HFFc6 (cell line): ENCODE data around the gene IFIT1. TPM values are rescaled to one million over a fixed set of nuclear protein-coding genes. Genes with fewer than 3 reads are reported as not detected.

Experiments
- DNase-seq: peaks from one replicate; pipeline ENCODE4 v3.0.0-alpha.2; 2018
- H3K27ac Mint-ChIP-seq: 2 replicates; pipeline ENCODE4 v1.8.0; 2020; ENCODE audit warnings: mild to moderate bottlenecking, mixed read lengths
- H3K27me3 Mint-ChIP-seq: 2 replicates; pipeline ENCODE4 v1.8.0; 2021; ENCODE audit warnings: mild to moderate bottlenecking, moderate library complexity, mixed read lengths; ENCODE audit not compliant: insufficient read depth
- H3K36me3 Mint-ChIP-seq: 2 replicates; pipeline ENCODE4 v1.8.0; 2021; ENCODE audit warnings: low read depth, mixed read lengths
- H3K4me1 Mint-ChIP-seq: 2 replicates; pipeline ENCODE4 v1.8.0; 2020; ENCODE audit warnings: low read depth, mixed read lengths
- H3K4me3 Mint-ChIP-seq: 2 replicates; pipeline ENCODE4 v1.8.0; 2020; ENCODE audit warnings: mild to moderate bottlenecking, moderate library complexity, mixed read lengths
- H3K9me3 Mint-ChIP-seq: 2 replicates; pipeline ENCODE4 v1.8.0; 2020; ENCODE audit warnings: mild to moderate bottlenecking, mixed read lengths
- total RNA-seq, 6 experiments: library from RNA; stranded (reverse); fragmentation: NEBNext Ultra II Directional; extraction: Animal tissue kit (Norgen Biotek cat#: 25700); gene quantifications; 2 replicates in 1 of 6; 3 replicates in 5 of 6; pipeline ENCODE4 v1.2.3, GENCODE V29; 2021
- TF ChIP-seq, protein P1 (sequence below): fragments of 200-600 bp; sonication (generic); IDR thresholded peaks from 2 replicates; pipeline ENCODE4 v1.5.0; 2021; ENCODE audit warnings: antibody characterized with exemption, mild to moderate bottlenecking

The IFIT1 gene
- total RNA-seq, 6 experiments from 2014 or later: 35.7 to 52.5 (median 49.1) TPM

DNA sequence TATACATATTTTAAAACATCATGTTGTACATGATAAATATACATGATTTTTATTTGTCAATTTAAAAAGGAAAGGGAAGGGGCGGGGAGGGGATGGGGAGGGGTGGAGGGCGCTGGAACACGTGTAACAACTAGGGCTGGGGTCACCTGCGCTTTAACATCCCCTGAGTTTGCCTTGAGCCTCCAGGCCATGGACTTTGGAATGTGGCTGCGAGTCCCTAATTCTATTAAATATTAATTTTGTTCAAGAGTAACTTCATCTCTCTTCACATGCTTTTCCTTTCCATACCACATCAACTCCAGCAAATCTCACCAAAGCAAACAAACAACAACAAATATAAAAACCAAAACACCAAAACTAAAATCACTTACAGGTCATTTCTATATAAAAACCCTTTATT, 32.6 kb downstream of the IFIT1 start:
- Mint-ChIP-seq H3K27ac (no peak overlapping the region), H3K9me3 (no peaks in the 10 kb centered on the region), H3K4me1 (peaks cover 35% of the 10 kb centered on the region), H3K27me3 (no peaks in the 10 kb centered on the region), H3K4me3 (no peak overlapping the region), H3K36me3 (peaks cover 13% of the 10 kb centered on the region)
- TF ChIP-seq, protein P1, sequence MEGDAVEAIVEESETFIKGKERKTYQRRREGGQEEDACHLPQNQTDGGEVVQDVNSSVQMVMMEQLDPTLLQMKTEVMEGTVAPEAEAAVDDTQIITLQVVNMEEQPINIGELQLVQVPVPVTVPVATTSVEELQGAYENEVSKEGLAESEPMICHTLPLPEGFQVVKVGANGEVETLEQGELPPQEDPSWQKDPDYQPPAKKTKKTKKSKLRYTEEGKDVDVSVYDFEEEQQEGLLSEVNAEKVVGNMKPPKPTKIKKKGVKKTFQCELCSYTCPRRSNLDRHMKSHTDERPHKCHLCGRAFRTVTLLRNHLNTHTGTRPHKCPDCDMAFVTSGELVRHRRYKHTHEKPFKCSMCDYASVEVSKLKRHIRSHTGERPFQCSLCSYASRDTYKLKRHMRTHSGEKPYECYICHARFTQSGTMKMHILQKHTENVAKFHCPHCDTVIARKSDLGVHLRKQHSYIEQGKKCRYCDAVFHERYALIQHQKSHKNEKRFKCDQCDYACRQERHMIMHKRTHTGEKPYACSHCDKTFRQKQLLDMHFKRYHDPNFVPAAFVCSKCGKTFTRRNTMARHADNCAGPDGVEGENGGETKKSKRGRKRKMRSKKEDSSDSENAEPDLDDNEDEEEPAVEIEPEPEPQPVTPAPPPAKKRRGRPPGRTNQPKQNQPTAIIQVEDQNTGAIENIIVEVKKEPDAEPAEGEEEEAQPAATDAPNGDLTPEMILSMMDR: no peak
- no peak for DNase-seq

DNA sequence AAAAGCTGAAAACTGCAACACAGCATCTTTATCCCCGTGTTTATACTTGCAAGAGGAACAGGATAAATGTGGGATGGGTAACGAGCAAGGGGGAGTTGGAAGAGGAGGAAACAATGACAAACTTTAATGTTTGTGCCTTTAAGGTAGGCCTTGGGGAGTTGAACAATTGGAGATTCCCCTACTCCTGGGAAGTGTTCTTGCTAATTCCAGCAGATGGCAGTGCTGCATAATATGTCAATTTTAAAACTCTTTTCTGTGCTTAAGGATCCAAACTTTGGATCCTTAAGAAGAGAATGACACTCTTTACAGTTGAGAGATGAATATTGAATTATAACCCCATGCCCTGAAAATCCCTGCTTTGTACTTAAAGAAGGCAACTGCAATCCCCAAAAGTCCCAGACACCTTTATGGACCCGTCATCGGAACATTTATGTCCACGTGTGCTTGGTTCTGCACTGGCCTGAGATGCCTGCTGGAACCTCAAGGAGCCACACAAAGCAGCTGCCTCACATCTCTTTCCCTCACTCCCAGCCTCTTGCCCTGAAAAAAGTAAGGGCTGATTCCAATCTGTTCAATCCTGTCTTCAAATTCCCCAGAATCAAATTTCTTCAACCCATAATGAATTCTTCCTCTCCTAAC, 33.9 kb downstream of the IFIT1 start:
- H3K9me3 Mint-ChIP-seq: no peaks in the 10 kb centered on the region
- peak overlapping the region; percentile 1; the same call in 1 of the 2 replicates for H3K27ac Mint-ChIP-seq
- H3K27me3 Mint-ChIP-seq: no peaks in the 10 kb centered on the region
- peak; percentile 54 for DNase-seq
- H3K4me1 Mint-ChIP-seq: peaks cover 30% of the 10 kb centered on the region
- H3K4me3 Mint-ChIP-seq: no peak overlapping the region
- H3K36me3 Mint-ChIP-seq: peaks cover 3% of the 10 kb centered on the region
- TF ChIP-seq, protein P1: peak; percentile 90

DNA sequence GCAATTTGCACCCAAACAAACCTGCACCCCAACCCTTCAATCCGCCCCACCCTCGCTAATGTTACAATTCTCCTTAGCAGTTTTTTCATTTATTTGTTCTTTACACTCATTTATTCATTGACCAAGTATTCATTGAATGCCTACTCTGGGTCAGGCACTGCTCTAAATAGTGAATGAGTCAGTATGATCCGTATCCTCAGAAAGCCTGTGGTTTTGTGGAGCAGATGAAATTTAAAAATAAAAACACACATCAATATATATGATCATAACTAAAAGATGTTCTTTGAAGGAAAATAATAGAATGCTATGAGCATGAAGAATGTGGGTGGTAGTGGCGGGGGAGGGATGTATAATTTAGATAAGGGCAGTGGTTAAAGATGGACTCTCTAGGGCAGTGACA, 35.2 kb downstream of the IFIT1 start:
- no peaks in the 10 kb centered on the region for H3K27me3 Mint-ChIP-seq
- no peaks in the 10 kb centered on the region for H3K36me3 Mint-ChIP-seq
- TF ChIP-seq, protein P1: no peak
- H3K27ac Mint-ChIP-seq: peak overlapping the region; percentile 53
- DNase-seq: peak; percentile 75
- H3K4me1 Mint-ChIP-seq: peaks cover 39% of the 10 kb centered on the region
- peak overlapping the region; percentile 72 for H3K4me3 Mint-ChIP-seq
- H3K9me3 Mint-ChIP-seq: no peaks in the 10 kb centered on the region

DNA sequence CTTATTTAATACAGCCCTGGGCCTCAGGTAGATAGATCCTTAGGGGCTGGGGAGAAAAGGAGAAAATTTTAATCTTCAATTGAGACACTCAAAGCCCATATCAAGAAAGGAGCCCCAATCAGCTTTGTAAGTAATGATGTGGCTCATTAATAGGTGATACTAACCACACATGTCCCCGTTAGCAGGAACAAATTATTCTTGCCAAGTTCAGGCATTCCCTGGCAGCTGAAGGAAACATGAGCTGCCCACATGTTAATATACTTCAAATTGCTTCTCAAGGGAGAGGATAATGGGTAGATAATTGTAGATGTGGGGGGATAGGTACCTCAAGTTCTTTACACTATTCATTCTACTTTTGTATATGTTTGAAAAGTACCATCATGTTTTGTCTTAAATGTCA, 36.5 kb downstream of the IFIT1 start:
- no peak for DNase-seq
- H3K9me3 Mint-ChIP-seq: no peaks in the 10 kb centered on the region
- TF ChIP-seq, protein P1: no peak
- H3K4me3 Mint-ChIP-seq: no peak overlapping the region
- peaks cover 40% of the 10 kb centered on the region for H3K4me1 Mint-ChIP-seq
- peaks cover 4% of the 10 kb centered on the region; the same call in 1 of the 2 replicates for H3K27me3 Mint-ChIP-seq
- no peaks in the 10 kb centered on the region for H3K36me3 Mint-ChIP-seq
- no peak overlapping the region for H3K27ac Mint-ChIP-seq

DNA sequence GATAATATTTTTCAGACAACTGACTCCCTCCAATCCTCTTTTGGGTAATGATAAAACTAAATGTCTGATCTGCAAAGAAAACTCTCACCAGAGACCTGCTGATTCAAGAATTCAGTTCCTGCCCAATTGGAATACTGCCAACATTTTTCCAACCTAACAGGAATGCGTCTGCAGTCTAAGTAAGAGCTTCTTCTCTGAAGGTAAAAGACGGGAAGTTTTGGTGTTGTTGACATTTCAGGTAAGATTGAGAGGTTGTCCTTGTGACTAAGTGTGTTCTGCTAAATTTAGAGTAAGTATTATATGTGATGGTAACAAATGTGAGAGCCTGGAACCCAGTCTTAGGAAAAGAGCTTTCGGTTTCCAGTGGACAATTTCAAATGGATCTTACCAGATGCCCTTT, 39.6 kb downstream of the IFIT1 start:
- no peak overlapping the region for H3K27ac Mint-ChIP-seq

More for the DNA sequence above, 39.6 kb downstream of the IFIT1 start:
- TF ChIP-seq, protein P1: no peak
- Mint-ChIP-seq H3K4me3 (no peak overlapping the region), H3K27me3 (peaks cover 14% of the 10 kb centered on the region), H3K4me1 (peaks cover 30% of the 10 kb centered on the region), H3K36me3 (no peaks in the 10 kb centered on the region), H3K9me3 (no peaks in the 10 kb centered on the region)
- DNase-seq: peak; percentile 46
